ENCODE measurements around the gene OGN.

Gene OGN

DNA sequence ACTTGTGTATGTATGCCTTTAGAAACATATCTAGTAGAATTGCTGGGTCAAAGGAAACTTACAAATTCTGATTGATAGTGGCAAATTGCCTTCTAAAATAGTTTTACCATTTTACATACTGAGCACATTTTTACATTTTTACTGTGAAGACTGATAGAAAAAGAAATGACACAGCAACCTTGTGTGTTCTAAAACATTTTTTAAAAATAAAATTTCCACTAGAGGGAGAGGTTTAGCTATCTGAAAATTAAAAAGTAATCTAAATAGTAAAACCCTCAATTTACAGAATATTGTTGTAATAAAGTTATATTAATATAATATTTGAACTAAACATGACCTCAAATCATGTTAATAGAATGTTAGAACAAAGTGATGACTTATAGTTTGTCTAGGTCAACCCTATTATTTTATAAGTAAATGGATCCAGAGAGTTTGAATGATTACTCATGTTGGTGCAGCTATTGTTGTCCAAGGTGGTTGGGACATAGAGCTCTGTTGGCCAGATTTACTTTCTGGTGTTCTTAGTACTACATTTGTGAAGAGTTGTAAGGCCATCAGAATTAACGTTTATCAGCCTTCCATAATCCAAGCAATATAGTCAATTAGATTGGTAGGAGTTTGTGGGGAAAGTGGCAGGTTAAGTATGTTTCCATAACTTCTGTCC, 61.4 kb downstream of the OGN start:
- DNase-seq (ENCODE audit: low spot score): no peak

DNA sequence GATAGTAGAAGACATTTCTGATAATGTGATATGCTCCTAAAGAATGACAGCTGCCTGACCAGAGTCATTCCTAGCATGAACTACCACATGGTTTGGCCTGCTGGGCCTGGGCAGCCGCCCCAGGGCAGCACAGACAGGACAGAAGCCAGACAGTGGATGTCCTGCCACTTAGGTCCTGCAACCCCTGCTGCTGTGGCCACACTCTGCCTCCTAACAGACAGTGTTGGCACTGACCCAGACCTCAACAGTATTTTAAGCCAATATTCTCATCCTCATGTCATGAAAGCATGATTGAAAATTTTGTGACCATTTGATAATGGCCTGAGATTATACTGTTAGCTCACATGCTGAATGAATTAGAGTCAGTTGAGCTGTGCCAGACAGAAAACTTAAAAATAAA, 62.8 kb downstream of the OGN start:
- no peak for DNase-seq (ENCODE audit: low spot score)

GRCh38 chr9:92333282-92333634, 71.1 kb downstream of the OGN start:
- DNase-seq (ENCODE audit: low spot score): no peak

Measured in kidney tubule cell (primary cell).